ENCODE measurements around the gene PNKP.
"Not testable (repeated sequence)": the region's sequence is repeated elsewhere in the genome, so short reads cannot be mapped to it uniquely, and the experiment has no call there.

Gene PNKP

GRCh38 chr19:49840736-49841249 is 26.6 kb downstream of the PNKP start:
- DNase-seq: no peak

GRCh38 chr19:49840321-49840720 is 27.1 kb downstream of the PNKP start:
- DNase-seq: no peak

GRCh38 chr19:49839713-49840112 is 27.7 kb downstream of the PNKP start:
- no peak for DNase-seq

- DNase-seq: no peak
Measured at GRCh38 chr19:49838885-49839588, 28.3 kb downstream of the PNKP start.

- DNase-seq: no peak
Measured at GRCh38 chr19:49837425-49837824, 30.0 kb downstream of the PNKP start.

- no peak for DNase-seq
Measured at GRCh38 chr19:49837009-49837310, 30.4 kb downstream of the PNKP start.

- DNase-seq: no peak
Measured at GRCh38 chr19:49836176-49837008, 31.0 kb downstream of the PNKP start.

GRCh38 chr19:49835562-49835961 is 31.8 kb downstream of the PNKP start:
- DNase-seq: no peak

- DNase-seq: no peak
Measured at GRCh38 chr19:49833599-49833998, 33.8 kb downstream of the PNKP start.

- no peak for DNase-seq
Measured at GRCh38 chr19:49832556-49832955, 34.8 kb downstream of the PNKP start.

GRCh38 chr19:49831592-49831991 is 35.8 kb downstream of the PNKP start:
- no peak for DNase-seq

GRCh38 chr19:49830766-49831165 is 36.6 kb downstream of the PNKP start:
- no peak for DNase-seq

- DNase-seq: no peak
Measured at GRCh38 chr19:49829721-49830120, 37.7 kb downstream of the PNKP start.

GRCh38 chr19:49829200-49829599 is 38.2 kb downstream of the PNKP start:
- no peak for DNase-seq

GRCh38 chr19:49827034-49827433 is 40.3 kb downstream of the PNKP start:
- DNase-seq: no peak

GRCh38 chr19:49824662-49825061 is 42.7 kb downstream of the PNKP start:
- DNase-seq: no peak

GRCh38 chr19:49823472-49823871 is 43.9 kb downstream of the PNKP start:
- DNase-seq: no peak

GRCh38 chr19:49820125-49820524 is 47.3 kb downstream of the PNKP start:
- DNase-seq: no peak

GRCh38 chr19:49819452-49820115 is 47.8 kb downstream of the PNKP start:
- not testable (repeated sequence) for DNase-seq

- no peak for DNase-seq
Measured at GRCh38 chr19:49818649-49819370, 48.6 kb downstream of the PNKP start.

- DNase-seq: peak; percentile 90
Measured at GRCh38 chr19:49817964-49818648, 49.3 kb downstream of the PNKP start, which contains the start of gene MED25. Gene MED25 (plus strand): TSS chr19:49818289. CDS start chr19:49818342, 53 bp downstream.

- DNase-seq: no peak
Measured at GRCh38 chr19:49816590-49816989, 50.8 kb downstream of the PNKP start.
